ENCODE measurements around the gene PDE6B. TPM values are rescaled to one million over a fixed set of nuclear protein-coding genes. Genes with fewer than 3 reads are reported as not detected.

The PDE6B gene
- polyA plus RNA-seq, 1 donor from 2014 or later, result 3.2 TPM

GRCh38 chr4:665381-665750 lies 40.0 kb downstream of the PDE6B start:
- no peaks in the 10 kb centered on the region for H3F3A ChIP-seq (ENCODE audit: insufficient read depth, low read length, poor library complexity, severe bottlenecking)
- no peak overlapping the region for H3K4me3 ChIP-seq (ENCODE audit: low read length)
- H3K79me2 ChIP-seq (replicated peaks; ENCODE audit: insufficient read depth, low read length), result no peaks in the 10 kb centered on the region
- no peaks in the 10 kb centered on the region for H3K36me3 ChIP-seq (ENCODE audit: insufficient read depth, low read length)
- H3K27me3 ChIP-seq (ENCODE audit: insufficient read depth, low read depth, low read length), result no peaks in the 10 kb centered on the region
- H3K4me2 ChIP-seq (ENCODE audit: low read length), result no peak overlapping the region
- TF ChIP-seq RAD21 (conservative IDR thresholded peaks at IDR 0.05) (no peak), MXI1 (conservative IDR thresholded peaks at IDR 0.05; ENCODE audit: poor library complexity, severe bottlenecking) (no peak), POLR2AphosphoS5 (IDR thresholded peaks at IDR 0.05) (no peak), EP300 (conservative IDR thresholded peaks at IDR 0.05; ENCODE audit: poor library complexity, severe bottlenecking) (no peak), SMC3 (conservative IDR thresholded peaks at IDR 0.05; ENCODE audit: poor library complexity) (no peak), TAF1 (IDR thresholded peaks at IDR 0.05; ENCODE audit: low read depth) (no peak), EZH2 (IDR thresholded peaks at IDR 0.05; ENCODE audit: borderline replicate concordance, insufficient read depth, low read length, poor library complexity, severe bottlenecking) (no peak), CTCF (IDR thresholded peaks at IDR 0.05; ENCODE audit: poor library complexity, severe bottlenecking) (no peak)
- TF ChIP-seq, protein P1, sequence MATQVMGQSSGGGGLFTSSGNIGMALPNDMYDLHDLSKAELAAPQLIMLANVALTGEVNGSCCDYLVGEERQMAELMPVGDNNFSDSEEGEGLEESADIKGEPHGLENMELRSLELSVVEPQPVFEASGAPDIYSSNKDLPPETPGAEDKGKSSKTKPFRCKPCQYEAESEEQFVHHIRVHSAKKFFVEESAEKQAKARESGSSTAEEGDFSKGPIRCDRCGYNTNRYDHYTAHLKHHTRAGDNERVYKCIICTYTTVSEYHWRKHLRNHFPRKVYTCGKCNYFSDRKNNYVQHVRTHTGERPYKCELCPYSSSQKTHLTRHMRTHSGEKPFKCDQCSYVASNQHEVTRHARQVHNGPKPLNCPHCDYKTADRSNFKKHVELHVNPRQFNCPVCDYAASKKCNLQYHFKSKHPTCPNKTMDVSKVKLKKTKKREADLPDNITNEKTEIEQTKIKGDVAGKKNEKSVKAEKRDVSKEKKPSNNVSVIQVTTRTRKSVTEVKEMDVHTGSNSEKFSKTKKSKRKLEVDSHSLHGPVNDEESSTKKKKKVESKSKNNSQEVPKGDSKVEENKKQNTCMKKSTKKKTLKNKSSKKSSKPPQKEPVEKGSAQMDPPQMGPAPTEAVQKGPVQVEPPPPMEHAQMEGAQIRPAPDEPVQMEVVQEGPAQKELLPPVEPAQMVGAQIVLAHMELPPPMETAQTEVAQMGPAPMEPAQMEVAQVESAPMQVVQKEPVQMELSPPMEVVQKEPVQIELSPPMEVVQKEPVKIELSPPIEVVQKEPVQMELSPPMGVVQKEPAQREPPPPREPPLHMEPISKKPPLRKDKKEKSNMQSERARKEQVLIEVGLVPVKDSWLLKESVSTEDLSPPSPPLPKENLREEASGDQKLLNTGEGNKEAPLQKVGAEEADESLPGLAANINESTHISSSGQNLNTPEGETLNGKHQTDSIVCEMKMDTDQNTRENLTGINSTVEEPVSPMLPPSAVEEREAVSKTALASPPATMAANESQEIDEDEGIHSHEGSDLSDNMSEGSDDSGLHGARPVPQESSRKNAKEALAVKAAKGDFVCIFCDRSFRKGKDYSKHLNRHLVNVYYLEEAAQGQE (IDR thresholded peaks at IDR 0.05; ENCODE audit: borderline replicate concordance), result no peak
- H3K9ac ChIP-seq (ENCODE audit: low read length), result no peak overlapping the region
- H4K20me1 ChIP-seq (ENCODE audit: insufficient read depth), result no peaks in the 10 kb centered on the region
- no peak overlapping the region for H2AFZ ChIP-seq (ENCODE audit: low read depth, low read length)
- no peaks in the 10 kb centered on the region for H3K9me2 ChIP-seq (ENCODE audit: insufficient read depth, low read length)
- H3K9me3 ChIP-seq (ENCODE audit: low read length), result no peaks in the 10 kb centered on the region
- no peak overlapping the region for H3K27ac ChIP-seq (ENCODE audit: low read length)

- no peaks in the 10 kb centered on the region for H4K20me1 ChIP-seq (ENCODE audit: insufficient read depth)
- no peaks in the 10 kb centered on the region for H3K27me3 ChIP-seq (ENCODE audit: insufficient read depth, low read depth, low read length)
- H3F3A ChIP-seq (ENCODE audit: insufficient read depth, low read length, poor library complexity, severe bottlenecking), result no peaks in the 10 kb centered on the region
- no peaks in the 10 kb centered on the region for H3K9me2 ChIP-seq (ENCODE audit: insufficient read depth, low read length)
- no peak overlapping the region for H3K4me3 ChIP-seq (ENCODE audit: low read length)
- no peak for TF ChIP-seq MXI1 (conservative IDR thresholded peaks at IDR 0.05; ENCODE audit: poor library complexity, severe bottlenecking)
- no peak overlapping the region for H2AFZ ChIP-seq (ENCODE audit: low read depth, low read length)
- H3K9ac ChIP-seq (ENCODE audit: low read length), result no peak overlapping the region
- no peaks in the 10 kb centered on the region for H3K36me3 ChIP-seq (ENCODE audit: insufficient read depth, low read length)
- H3K4me2 ChIP-seq (ENCODE audit: low read length), result no peak overlapping the region
- H3K27ac ChIP-seq (ENCODE audit: low read length), result no peak overlapping the region
- H3K79me2 ChIP-seq (replicated peaks; ENCODE audit: insufficient read depth, low read length), result no peaks in the 10 kb centered on the region
- no peaks in the 10 kb centered on the region for H3K9me3 ChIP-seq (ENCODE audit: low read length)
These were observed 40.5 kb downstream of the PDE6B start for GRCh38 chr4:665751-666435.
